HG03442 (cell line): Measurements from ENCODE around the gene KIAA0586.
"Not testable (repeated sequence)": the region's sequence is repeated elsewhere in the genome, so short reads cannot be mapped to it uniquely, and the experiment has no call there.

Source experiments
- ATAC-seq: cut with Tn5 transposase; IDR thresholded peaks from one replicate; pipeline ENCODE4 v1.9.1; 2021; ENCODE audit warnings: mild to moderate bottlenecking, moderate library complexity; ENCODE audit not compliant: unreplicated experiment

Gene KIAA0586

GRCh38 chr14:58588321-58588720, 160.8 kb downstream of the KIAA0586 start:
- not testable (repeated sequence) for ATAC-seq

- ATAC-seq, result no peak
These were observed 166.5 kb downstream of the KIAA0586 start for GRCh38 chr14:58593977-58594376.

GRCh38 chr14:58597041-58597440, 169.5 kb downstream of the KIAA0586 start:
- no peak for ATAC-seq

- no peak for ATAC-seq
These were observed 170.7 kb downstream of the KIAA0586 start for GRCh38 chr14:58598028-58598803.

GRCh38 chr14:58598804-58599525, 171.4 kb downstream of the KIAA0586 start:
- no peak for ATAC-seq

- no peak for ATAC-seq
These were observed 172.2 kb downstream of the KIAA0586 start for GRCh38 chr14:58599707-58600106.
